ENCODE data around the gene IGF1R. TPM values are rescaled to one million over a fixed set of nuclear protein-coding genes. Genes with fewer than 3 reads are reported as not detected.

IGF1R gene
- polyA plus RNA-seq, 1 experiment, result 21.6 TPM

GRCh38 chr15:98753726-98754656, 105.7 kb downstream of the IGF1R start:
- no peak for TF ChIP-seq CTCF (IDR thresholded peaks at IDR 0.05; ENCODE audit: low read depth, low read length)
- no peaks in the 10 kb centered on the region for H3K27me3 ChIP-seq (ENCODE audit: control insufficient read depth, insufficient read depth, low read length)
- CTCF ChIA-PET, result interaction anchor here (0.8 to 2.5 kb wide), 3 partner anchors 25 to 347 kb away, joined by 3 to 10 read pairs (median 7); no protein-coding TSS in a partner anchor
- H3K4me3 ChIP-seq (ENCODE audit: low read depth, low read length), result no peak overlapping the region
- POLR2A ChIA-PET, result interaction anchor here (1.1 kb wide), 1 partner anchor 69 kb away, joined by 3 read pairs; no protein-coding TSS in a partner anchor
- no peaks in the 10 kb centered on the region for H3K9me3 ChIP-seq (ENCODE audit: control insufficient read depth, insufficient read depth, low read length)
- DNase-seq (ENCODE audit: low read depth, low spot score), result no peak
- H3K27ac ChIP-seq (ENCODE audit: low read depth, low read length), result no peak overlapping the region

- Histone ChIP-seq H3K27ac (ENCODE audit: low read depth, low read length) (no peak overlapping the region), H3K9me3 (ENCODE audit: control insufficient read depth, insufficient read depth, low read length) (no peaks in the 10 kb centered on the region), H3K4me3 (ENCODE audit: low read depth, low read length) (no peak overlapping the region), H3K27me3 (ENCODE audit: control insufficient read depth, insufficient read depth, low read length) (no peaks in the 10 kb centered on the region)
- ChIA-PET CTCF (interaction anchor here (0.8 to 2.5 kb wide), 3 partner anchors 25 to 346 kb away, joined by 3 to 10 read pairs (median 7); no protein-coding TSS in a partner anchor), POLR2A (no interaction called here)
- DNase-seq (ENCODE audit: low read depth, low spot score), result no peak
- no peak for TF ChIP-seq CTCF (IDR thresholded peaks at IDR 0.05; ENCODE audit: low read depth, low read length)
These were observed 106.3 kb downstream of the IGF1R start for GRCh38 chr15:98754657-98755022.

DNA sequence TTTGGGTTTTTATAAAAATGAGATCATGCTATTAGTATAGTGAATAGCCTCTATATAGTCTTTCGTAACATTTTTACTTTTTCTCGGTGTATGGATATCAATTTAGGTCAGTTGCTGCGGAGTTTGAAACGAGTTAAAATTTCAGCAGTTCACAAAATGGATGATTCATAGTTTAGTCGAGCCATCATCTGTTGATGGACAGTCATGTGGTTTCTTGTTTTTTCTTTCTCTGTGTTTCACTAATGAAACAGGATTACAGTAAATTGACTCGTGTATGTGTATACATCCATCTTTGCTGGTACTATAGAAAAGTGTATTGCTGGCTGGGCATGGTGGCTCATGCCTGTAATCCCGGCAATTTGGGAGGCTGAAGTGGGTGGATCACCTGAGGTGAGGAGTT, 106.8 kb downstream of the IGF1R start:
- POLR2A ChIA-PET, result no interaction called here
- Histone ChIP-seq H3K27ac (ENCODE audit: low read depth, low read length) (no peak overlapping the region), H3K9me3 (ENCODE audit: control insufficient read depth, insufficient read depth, low read length) (no peaks in the 10 kb centered on the region), H3K4me3 (ENCODE audit: low read depth, low read length) (no peak overlapping the region), H3K27me3 (ENCODE audit: control insufficient read depth, insufficient read depth, low read length) (no peaks in the 10 kb centered on the region)
- TF ChIP-seq CTCF (IDR thresholded peaks at IDR 0.05; ENCODE audit: low read depth, low read length), result no peak
- DNase-seq (ENCODE audit: low read depth, low spot score), result no peak
- CTCF ChIA-PET, result interaction anchor here (2.0 to 2.5 kb wide), 2 partner anchors 24 to 95 kb away, joined by 7 to 10 read pairs; no protein-coding TSS in a partner anchor

DNA sequence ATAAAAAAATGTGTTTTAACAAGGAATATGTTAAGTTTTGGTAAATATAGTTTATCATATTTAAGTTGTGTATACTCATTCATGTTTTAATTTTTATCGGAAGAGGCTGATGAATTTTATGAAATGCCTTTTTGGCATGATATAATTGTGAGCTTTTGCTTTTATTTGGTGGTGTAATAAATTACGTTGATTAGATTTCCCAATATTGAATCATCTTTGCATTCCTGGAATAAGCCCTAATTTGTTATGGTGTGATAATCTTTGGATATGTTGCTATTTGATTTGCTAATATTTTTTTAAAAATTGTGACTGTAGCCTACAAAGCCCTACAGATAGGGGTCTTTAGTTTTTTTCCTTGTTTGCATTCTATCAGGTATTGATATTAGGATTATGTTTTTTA, 107.4 kb downstream of the IGF1R start:
- no peak overlapping the region for H3K27ac ChIP-seq (ENCODE audit: low read depth, low read length)
- no peak for TF ChIP-seq CTCF (IDR thresholded peaks at IDR 0.05; ENCODE audit: low read depth, low read length)
- no peak overlapping the region for H3K4me3 ChIP-seq (ENCODE audit: low read depth, low read length)
- CTCF ChIA-PET, result no interaction called here
- no peaks in the 10 kb centered on the region for H3K27me3 ChIP-seq (ENCODE audit: control insufficient read depth, insufficient read depth, low read length)
- POLR2A ChIA-PET, result no interaction called here
- DNase-seq (ENCODE audit: low read depth, low spot score), result no peak
- no peaks in the 10 kb centered on the region for H3K9me3 ChIP-seq (ENCODE audit: control insufficient read depth, insufficient read depth, low read length)

GRCh38 chr15:98758224-98758623, 109.9 kb downstream of the IGF1R start:
- DNase-seq (ENCODE audit: low read depth, low spot score), result no peak
- TF ChIP-seq CTCF (IDR thresholded peaks at IDR 0.05; ENCODE audit: low read depth, low read length), result no peak
- POLR2A ChIA-PET, result no interaction called here
- CTCF ChIA-PET, result no interaction called here
- H3K4me3 ChIP-seq (ENCODE audit: low read depth, low read length), result no peak overlapping the region
- no peaks in the 10 kb centered on the region for H3K9me3 ChIP-seq (ENCODE audit: control insufficient read depth, insufficient read depth, low read length)
- no peaks in the 10 kb centered on the region for H3K27me3 ChIP-seq (ENCODE audit: control insufficient read depth, insufficient read depth, low read length)
- H3K27ac ChIP-seq (ENCODE audit: low read depth, low read length), result no peak overlapping the region

All from AG04450 (cell line).